IMR-90 (cell line): ENCODE measurements around the gene RFTN1. TPM values are rescaled to one million over a fixed set of nuclear protein-coding genes. Genes with fewer than 3 reads are reported as not detected.

Source experiments
- ATAC-seq: fragments of 200-7000 bp; cut with Tn5 transposase; 2 replicates; pipeline ENCODE4 v1.9.1; 2020; ENCODE audit warnings: low read depth, mild to moderate bottlenecking, moderate library complexity
- BruUV-seq: library from RNA; stranded (reverse); fragments of 400-500 nt; replicated peaks from 2 replicates; lab custom pipeline; 2021; lab: Mats Ljungman, UMichigan
- CTCF ChIA-PET: fragments of 300-600 bp; formaldehyde crosslinking; extraction: SDS; loops from one replicate; lab custom pipeline; 2021; ENCODE audit warnings: antibody characterized with exemption; lab: Yijun Ruan, JAX
- POLR2A ChIA-PET: fragments of 300-600 bp; sonication (Branson Sonifier 250); formaldehyde crosslinking; loops from one replicate; lab custom pipeline; 2022; ENCODE audit warnings: antibody characterized with exemption; ENCODE audit not compliant: unreplicated experiment; lab: Charles Lee
- DNase-seq: peaks from one replicate; pipeline ENCODE4 v3.0.0; 2013
- H2AFZ ChIP-seq: replicated peaks from 2 replicates; pipeline ENCODE3; 2013; ENCODE audit warnings: low read length, mild to moderate bottlenecking; ENCODE audit not compliant: poor library complexity
- H2AK5ac ChIP-seq: 2 replicates; pipeline ENCODE4 v1.6.1; 2013; ENCODE audit warnings: low read depth, low read length, inconsistent platforms
- H2AK9ac ChIP-seq: replicated peaks from 2 replicates; pipeline ENCODE3; 2013; ENCODE audit warnings: mild to moderate bottlenecking, low read depth, low read length, moderate library complexity; ENCODE audit not compliant: poor library complexity
- H2BK120ac ChIP-seq: 2 replicates; pipeline ENCODE4 v1.6.1; 2013; ENCODE audit warnings: low read depth, low read length, inconsistent platforms
- H2BK15ac ChIP-seq: 3 replicates; pipeline ENCODE4 v1.6.1; 2013; ENCODE audit warnings: low read depth, low read length, inconsistent platforms
- H2BK20ac ChIP-seq: 2 replicates; pipeline ENCODE4 v1.6.1; 2013; ENCODE audit warnings: low read depth, mild to moderate bottlenecking, inconsistent platforms, low read length, moderate library complexity
- H2BK5ac ChIP-seq: 2 replicates; pipeline ENCODE4 v1.6.1; 2013; ENCODE audit warnings: mild to moderate bottlenecking, low read depth, low read length, inconsistent platforms; ENCODE audit not compliant: poor library complexity, severe bottlenecking
- H3K14ac ChIP-seq: replicated peaks from 2 replicates; pipeline ENCODE4 v1.6.1; 2013; ENCODE audit warnings: low read depth, low read length, inconsistent platforms
- H3K18ac ChIP-seq: 2 replicates; pipeline ENCODE4 v1.6.1; 2013; ENCODE audit warnings: low read depth, low read length, control low read depth
- H3K23ac ChIP-seq: 2 replicates; pipeline ENCODE4 v1.6.1; 2013; ENCODE audit warnings: low read depth, low read length, inconsistent platforms
- H3K27ac ChIP-seq: 2 replicates; pipeline ENCODE4 v1.5.1; 2013; ENCODE audit warnings: mild to moderate bottlenecking, control low read depth, low read length; ENCODE audit not compliant: insufficient read depth
- H3K27me3 ChIP-seq: 2 replicates; pipeline ENCODE4 v1.6.1; 2013; ENCODE audit warnings: low read length; ENCODE audit not compliant: control insufficient read depth, insufficient read depth
- H3K36me3 ChIP-seq: 2 replicates; pipeline ENCODE4 v1.6.1; 2013; ENCODE audit warnings: low read length, mixed read lengths; ENCODE audit not compliant: control insufficient read depth, insufficient read depth
- H3K4ac ChIP-seq: 2 replicates; pipeline ENCODE4 v1.6.1; 2013; ENCODE audit warnings: low read depth, low read length, inconsistent platforms
- H3K4me1 ChIP-seq: 2 replicates; pipeline ENCODE4 v1.6.1; 2013; ENCODE audit warnings: low read length, mixed read lengths; ENCODE audit not compliant: control insufficient read depth, insufficient read depth
- H3K4me2 ChIP-seq: 2 replicates; pipeline ENCODE4 v1.6.1; 2013; ENCODE audit warnings: low read depth, mild to moderate bottlenecking, control low read depth, low read length, moderate library complexity
- H3K4me3 ChIP-seq: 2 replicates; pipeline ENCODE4 v1.5.1; 2013; ENCODE audit warnings: low read depth, mild to moderate bottlenecking, control low read depth, low read length, moderate library complexity; ENCODE audit not compliant: insufficient read depth
- H3K56ac ChIP-seq: 2 replicates; pipeline ENCODE4 v1.6.1; 2013; ENCODE audit warnings: low read length, inconsistent platforms; ENCODE audit not compliant: insufficient read depth; ENCODE audit errors: extremely low read depth
- H3K79me1 ChIP-seq, 2 experiments: 2 replicates each; pipeline ENCODE4 v1.6.1; 2013; ENCODE audit warnings: low read length in 2 of 2, inconsistent platforms in 1 of 2, low read depth in 1 of 2
- H3K9ac ChIP-seq: 2 replicates; pipeline ENCODE4 v1.6.1; 2013; ENCODE audit warnings: low read depth, low read length, control low read depth
- H3K9me1 ChIP-seq: 2 replicates; pipeline ENCODE4 v1.6.1; 2013; ENCODE audit warnings: low read length, inconsistent platforms; ENCODE audit not compliant: insufficient read depth
- H3K9me3 ChIP-seq: 2 replicates; pipeline ENCODE4 v1.6.1; 2013; ENCODE audit warnings: low read length; ENCODE audit not compliant: control insufficient read depth, insufficient read depth
- H4K20me1 ChIP-seq: 2 replicates; pipeline ENCODE4 v1.6.1; 2013; ENCODE audit warnings: low read length, inconsistent platforms; ENCODE audit not compliant: insufficient read depth
- H4K5ac ChIP-seq: 2 replicates; pipeline ENCODE4 v1.6.1; 2013; ENCODE audit warnings: mild to moderate bottlenecking, low read depth, low read length, control low read depth
- H4K8ac ChIP-seq, 2 experiments: 2 replicates each; pipeline ENCODE4 v1.6.1; 2013; ENCODE audit warnings: low read depth in 2 of 2, low read length in 2 of 2, control low read depth in 1 of 2, inconsistent platforms in 1 of 2
- H4K91ac ChIP-seq: 2 replicates; pipeline ENCODE4 v1.6.1; 2013; ENCODE audit warnings: low read depth, low read length, inconsistent platforms; ENCODE audit not compliant: insufficient read depth
- BHLHE40 ChIP-seq: fragments of 150-350 bp; IDR thresholded peaks from 2 replicates; pipeline ENCODE4 v1.6.1; 2016; ENCODE audit warnings: mild to moderate bottlenecking, low read depth, low read length
- CEBPB ChIP-seq: IDR thresholded peaks from 2 replicates; pipeline ENCODE4 v1.6.1; 2012; ENCODE audit warnings: low read depth, low read length, improper control_type of control experiment
- CHD1 ChIP-seq: IDR thresholded peaks from 2 replicates; pipeline ENCODE4 v1.6.1; 2012; ENCODE audit warnings: low read depth, low read length, improper control_type of control experiment
- FOS ChIP-seq: fragments of 150-350 bp; IDR thresholded peaks from 2 replicates; pipeline ENCODE4 v1.6.1; 2016; ENCODE audit warnings: low read depth, low read length
- MAFK ChIP-seq: IDR thresholded peaks from 2 replicates; pipeline ENCODE4 v1.6.1; 2012; ENCODE audit warnings: low read depth, low read length, improper control_type of control experiment
- MAZ ChIP-seq: IDR thresholded peaks from 2 replicates; pipeline ENCODE4 v1.6.1; 2012; ENCODE audit warnings: low read depth, mild to moderate bottlenecking, low read length, improper control_type of control experiment, moderate library complexity, borderline replicate concordance
- MXI1 ChIP-seq: IDR thresholded peaks from 2 replicates; pipeline ENCODE4 v1.6.1; 2012; ENCODE audit warnings: low read depth, mild to moderate bottlenecking, low read length, moderate library complexity, borderline replicate concordance
- NFE2L2 ChIP-seq: fragments of 150-350 bp; IDR thresholded peaks from 2 replicates; pipeline ENCODE4 v1.6.1; 2016; ENCODE audit warnings: low read depth, mild to moderate bottlenecking, low read length
- POLR2A ChIP-seq: IDR thresholded peaks from 2 replicates; pipeline ENCODE4 v1.6.1; 2012; ENCODE audit warnings: mild to moderate bottlenecking, low read depth, low read length
- RAD21 ChIP-seq: IDR thresholded peaks from 2 replicates; pipeline ENCODE4 v1.6.1; 2012; ENCODE audit warnings: low read length, improper control_type of control experiment
- RFX5 ChIP-seq: IDR thresholded peaks from 2 replicates; pipeline ENCODE4 v1.8.0; 2012; ENCODE audit warnings: low read depth, mild to moderate bottlenecking, low read length, moderate library complexity
- SMC3 ChIP-seq: fragments of 150-350 bp; IDR thresholded peaks from 2 replicates; pipeline ENCODE4 v1.6.1; 2016; ENCODE audit warnings: low read depth, mild to moderate bottlenecking, antibody characterized with exemption, low read length, moderate library complexity
- WGBS, 2 experiments: methylation state at CpG; one replicate each; pipeline versions ENCODE4 v1.1.5 to v1.1.7; 2013; ENCODE audit warnings: missing lambda C conversion rate in 2 of 2; ENCODE audit not compliant: insufficient read length in 1 of 2; ENCODE audit errors: extremely low coverage in 2 of 2; 5-methylcytosine and 5-hydroxymethylcytosine counted together
- dilution Hi-C: fragments of 300-500 bp; cut with HindIII; formaldehyde crosslinking; loops from one replicate; pipeline ENCODE4 v1.14.3; 2018; ENCODE audit warnings: low sequenced_read_pairs; ENCODE audit not compliant: unreplicated experiment
- in situ Hi-C: fragments of 300-500 bp; cut with MboI; formaldehyde crosslinking; loops from 3 replicates; pipeline ENCODE4 v1.14.3; 2019; ENCODE audit warnings: low sequenced_read_pairs, inconsistent platforms, mixed read lengths
- intact Hi-C: fragments of 100-400 bp; cut with micrococcal nuclease; formaldehyde crosslinking; loops from 2 replicates; pipeline ENCODE4 v1.10.0; 2022
- polyA plus RNA-seq, 3 experiments: library from polyadenylated mRNA; depleted of rRNA; stranded (reverse); fragments of >200 nt; gene quantifications; 2 replicates each; pipeline ENCODE4 v1.2.3, GENCODE V29; 2012; ENCODE audit warnings: low replicate concordance in 1 of 3
- total RNA-seq: library from RNA; depleted of rRNA; stranded (reverse); fragments of >200 nt; gene quantifications from 2 replicates; pipeline ENCODE4 v1.2.3, GENCODE V29; 2012
- TF ChIP-seq, protein P1 (sequence below): fragments of 150-350 bp; IDR thresholded peaks from 2 replicates; pipeline ENCODE4 v1.6.1; 2017; ENCODE audit warnings: mild to moderate bottlenecking, antibody characterized with exemption, low read length, low read depth

Gene RFTN1
- total and polyA plus RNA-seq, 2 of the 4 experiments (the other 2 are of a cell fraction), result 45.0 to 52.0 TPM

DNA sequence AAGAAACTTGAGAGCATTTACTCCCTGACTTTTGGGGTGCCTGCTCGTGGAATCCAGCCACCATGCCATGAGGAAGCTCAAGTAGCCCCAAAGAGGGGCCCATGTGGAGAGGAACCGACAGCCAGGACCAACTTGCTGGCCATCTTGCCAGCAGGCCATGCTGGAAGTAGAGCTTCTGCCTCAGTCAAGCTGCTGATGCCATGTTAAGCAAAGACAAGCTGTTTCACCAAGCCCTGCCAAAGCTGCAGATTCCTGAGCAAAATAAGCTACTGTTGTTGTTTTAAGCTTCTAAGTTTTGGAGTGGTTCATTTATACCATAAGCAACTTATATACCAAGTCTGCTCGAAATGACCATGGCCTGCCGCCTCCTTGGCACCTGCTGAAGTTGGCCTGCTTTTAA lies 14.1 kb downstream of the RFTN1 start:
- no peak overlapping the region for H3K4ac ChIP-seq
- peaks cover 8% of the 10 kb centered on the region for H3K36me3 ChIP-seq
- 100% methylated on average over 1 of the region's 4 CpGs; no CpG with 5 or more reads in 1 of the 2 experiments for WGBS, 2 experiments
- no peaks in the 10 kb centered on the region for H3K27me3 ChIP-seq
- H3K18ac ChIP-seq, result no peak overlapping the region
- H3K56ac ChIP-seq, result no peak overlapping the region
- dilution Hi-C loops (no loop called here), in situ Hi-C loops (no loop called here), intact Hi-C loops (no loop called here)
- no peak overlapping the region for H4K5ac ChIP-seq
- no peak overlapping the region for H2BK15ac ChIP-seq
- BruUV-seq, result no TSS peak
- H2AK5ac ChIP-seq, result no peak overlapping the region
- no peak overlapping the region for H3K14ac ChIP-seq
- H3K4me2 ChIP-seq, result no peak overlapping the region
- H2AFZ ChIP-seq, result no peak overlapping the region
- no peak overlapping the region for H4K8ac ChIP-seq
- H3K9ac ChIP-seq, result no peak overlapping the region
- peaks cover 18% of the 10 kb centered on the region for H3K4me1 ChIP-seq
- H4K20me1 ChIP-seq, result peaks cover 76% of the 10 kb centered on the region
- no peak overlapping the region for H2AK9ac ChIP-seq
- H2BK5ac ChIP-seq, result no peak overlapping the region
- DNase-seq, result no peak
- no peak overlapping the region for H4K91ac ChIP-seq
- no peak overlapping the region for H3K23ac ChIP-seq
- TF ChIP-seq BHLHE40 (no peak), RAD21 (no peak), MXI1 (no peak), MAFK (no peak), MAZ (no peak), POLR2A (no peak), FOS (no peak), RFX5 (no peak), CEBPB (no peak), NFE2L2 (no peak), CHD1 (no peak), SMC3 (no peak)
- TF ChIP-seq, protein P1, sequence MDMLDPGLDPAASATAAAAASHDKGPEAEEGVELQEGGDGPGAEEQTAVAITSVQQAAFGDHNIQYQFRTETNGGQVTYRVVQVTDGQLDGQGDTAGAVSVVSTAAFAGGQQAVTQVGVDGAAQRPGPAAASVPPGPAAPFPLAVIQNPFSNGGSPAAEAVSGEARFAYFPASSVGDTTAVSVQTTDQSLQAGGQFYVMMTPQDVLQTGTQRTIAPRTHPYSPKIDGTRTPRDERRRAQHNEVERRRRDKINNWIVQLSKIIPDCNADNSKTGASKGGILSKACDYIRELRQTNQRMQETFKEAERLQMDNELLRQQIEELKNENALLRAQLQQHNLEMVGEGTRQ, result no peak
- ChIA-PET CTCF (interaction anchor here (0.6 kb wide), 1 partner anchor 231 kb away, joined by 4 read pairs; no protein-coding TSS in a partner anchor), POLR2A (no interaction called here)
- no peak overlapping the region for H3K4me3 ChIP-seq
- H3K9me3 ChIP-seq, result no peaks in the 10 kb centered on the region
- H2BK20ac ChIP-seq, result no peak overlapping the region
- H3K27ac ChIP-seq, result no peak overlapping the region
- peaks cover 36% of the 10 kb centered on the region for H3K9me1 ChIP-seq
- ATAC-seq, result no peak
- no peak overlapping the region for H2BK120ac ChIP-seq
- H3K79me1 ChIP-seq, result peaks cover 63 to 93% of the 10 kb centered on the region in 2 experiments
